SHP77 (cell line): ENCODE data around the gene COL24A1.
"Not testable (repeated sequence)": the region's sequence is repeated elsewhere in the genome, so short reads cannot be mapped to it uniquely, and the experiment has no call there.

ENCODE experiments used
- DNase-seq, 2 experiments: peaks; one replicate each; lab custom pipeline; 2025; lab: John Stamatoyannopoulos, UW

Gene COL24A1

GRCh38 chr1:85888921-85889320 is 267.7 kb downstream of the COL24A1 start:
- no peak for DNase-seq

- DNase-seq: peak in 1 of 2 experiments; percentile 1
Observed at GRCh38 chr1:85884372-85885035, 272.1 kb downstream of the COL24A1 start.

GRCh38 chr1:85867189-85867588 is 289.4 kb downstream of the COL24A1 start:
- no peak for DNase-seq

GRCh38 chr1:85865213-85865612 is 291.4 kb downstream of the COL24A1 start:
- no peak for DNase-seq

GRCh38 chr1:85864727-85865126 is 291.8 kb downstream of the COL24A1 start:
- no peak for DNase-seq

GRCh38 chr1:85863639-85864038 is 292.9 kb downstream of the COL24A1 start:
- DNase-seq: not testable (repeated sequence)

- DNase-seq: no peak
Observed at GRCh38 chr1:85862456-85862855, 294.1 kb downstream of the COL24A1 start.

GRCh38 chr1:85857991-85858390 is 298.6 kb downstream of the COL24A1 start:
- no peak for DNase-seq

- no peak for DNase-seq
Observed at GRCh38 chr1:85850238-85850637, 306.3 kb downstream of the COL24A1 start.

GRCh38 chr1:85849660-85850059 is 306.9 kb downstream of the COL24A1 start:
- no peak for DNase-seq

GRCh38 chr1:85847356-85847755 is 309.2 kb downstream of the COL24A1 start:
- no peak for DNase-seq

GRCh38 chr1:85846706-85847105 is 309.9 kb downstream of the COL24A1 start:
- DNase-seq: no peak

- no peak for DNase-seq
Observed at GRCh38 chr1:85839459-85839858, 317.1 kb downstream of the COL24A1 start.

GRCh38 chr1:85838238-85838637 is 318.3 kb downstream of the COL24A1 start:
- DNase-seq: no peak

- no peak for DNase-seq
Observed at GRCh38 chr1:85836736-85837135, 319.8 kb downstream of the COL24A1 start.

GRCh38 chr1:85833165-85833564 is 323.4 kb downstream of the COL24A1 start:
- DNase-seq: not testable (repeated sequence)

GRCh38 chr1:85830837-85831236 is 325.7 kb downstream of the COL24A1 start:
- no peak for DNase-seq

GRCh38 chr1:85824066-85824840 is 332.3 kb downstream of the COL24A1 start:
- no peak for DNase-seq

GRCh38 chr1:85822696-85823095 is 333.9 kb downstream of the COL24A1 start:
- no peak for DNase-seq

- no peak for DNase-seq
Observed at GRCh38 chr1:85818371-85818770, 338.2 kb downstream of the COL24A1 start.

GRCh38 chr1:85816606-85817005 is 340.0 kb downstream of the COL24A1 start:
- DNase-seq: no peak

GRCh38 chr1:85815906-85816305 is 340.7 kb downstream of the COL24A1 start:
- no peak for DNase-seq

- no peak for DNase-seq
Observed at GRCh38 chr1:85806236-85806965, 350.2 kb downstream of the COL24A1 start.
